Vagina (tissue), 2 donors: ENCODE results near the gene NCAPD2. TPM values are rescaled to one million over a fixed set of nuclear protein-coding genes. Genes with fewer than 3 reads are reported as not detected.
"Not testable (repeated sequence)": the region's sequence is repeated elsewhere in the genome, so short reads cannot be mapped to it uniquely, and the experiment has no call there.

Experiments used
- DNase-seq, 2 donors: peaks; one replicate each; pipeline ENCODE4 v3.0.0-alpha.2; 2017; ENCODE audit errors: extremely low spot score in 2 of 2
- H3K27ac ChIP-seq: fragments of 200-600 bp; sonication (generic); one replicate; pipeline ENCODE4 v1.5.1; 2019
- H3K27me3 ChIP-seq: fragments of 200-600 bp; sonication (generic); one replicate; pipeline ENCODE4 v1.5.1; 2019
- H3K36me3 ChIP-seq, 2 donors: fragments of 200-600 bp; sonication (generic); one replicate each; pipeline ENCODE4 v1.5.1; 2017 to 2019
- H3K4me1 ChIP-seq: fragments of 200-600 bp; sonication (generic); one replicate; pipeline ENCODE4 v1.5.1; 2019
- H3K4me3 ChIP-seq, 2 donors: fragments of 200-600 bp; sonication (generic); 1 replicate in 1 of 2; 2 replicates in 1 of 2; pipeline ENCODE4 v1.5.1; 2016 to 2019
- H3K9me3 ChIP-seq: fragments of 200-600 bp; sonication (generic); one replicate; pipeline ENCODE4 v1.5.1; 2019
- POLR2A ChIP-seq, 2 donors: fragments of 450-650 bp; IDR thresholded peaks; one replicate each; pipeline ENCODE4 v1.6.1; 2017; ENCODE audit warnings: antibody characterized with exemption in 2 of 2, mild to moderate bottlenecking in 2 of 2, moderate library complexity in 2 of 2
- POLR2AphosphoS5 ChIP-seq, 2 donors: sonication (generic); formaldehyde crosslinking; IDR thresholded peaks; one replicate each; pipeline ENCODE4 v1.9.0; 2017; ENCODE audit warnings: antibody characterized with exemption in 2 of 2, mild to moderate bottlenecking in 2 of 2, low read depth in 1 of 2; ENCODE audit not compliant: insufficient read depth in 1 of 2
- intact Hi-C: fragments of 100-400 bp; cut with DNase I; formaldehyde crosslinking; loops from one replicate; pipeline ENCODE4 v1.15.1; 2023
- total RNA-seq: library from RNA; depleted of rRNA; stranded (reverse); fragments of >200 nt; gene quantifications from one replicate; pipeline ENCODE4 v1.2.3, GENCODE V29; 2016
- TF ChIP-seq, protein P1 (sequence below), 3 experiments: fragments of 450-650 bp in 2 of 3; fragments of 200-600 bp in 1 of 3; sonication (generic) in 1 of 3; IDR thresholded peaks; one replicate each; pipeline ENCODE4 v1.5.1; 2017 to 2019; ENCODE audit warnings: antibody characterized with exemption in 3 of 3, mild to moderate bottlenecking in 2 of 3, moderate library complexity in 2 of 3

NCAPD2 gene
- total RNA-seq, 1 donor from 2014 or later, result 25.5 TPM

DNA sequence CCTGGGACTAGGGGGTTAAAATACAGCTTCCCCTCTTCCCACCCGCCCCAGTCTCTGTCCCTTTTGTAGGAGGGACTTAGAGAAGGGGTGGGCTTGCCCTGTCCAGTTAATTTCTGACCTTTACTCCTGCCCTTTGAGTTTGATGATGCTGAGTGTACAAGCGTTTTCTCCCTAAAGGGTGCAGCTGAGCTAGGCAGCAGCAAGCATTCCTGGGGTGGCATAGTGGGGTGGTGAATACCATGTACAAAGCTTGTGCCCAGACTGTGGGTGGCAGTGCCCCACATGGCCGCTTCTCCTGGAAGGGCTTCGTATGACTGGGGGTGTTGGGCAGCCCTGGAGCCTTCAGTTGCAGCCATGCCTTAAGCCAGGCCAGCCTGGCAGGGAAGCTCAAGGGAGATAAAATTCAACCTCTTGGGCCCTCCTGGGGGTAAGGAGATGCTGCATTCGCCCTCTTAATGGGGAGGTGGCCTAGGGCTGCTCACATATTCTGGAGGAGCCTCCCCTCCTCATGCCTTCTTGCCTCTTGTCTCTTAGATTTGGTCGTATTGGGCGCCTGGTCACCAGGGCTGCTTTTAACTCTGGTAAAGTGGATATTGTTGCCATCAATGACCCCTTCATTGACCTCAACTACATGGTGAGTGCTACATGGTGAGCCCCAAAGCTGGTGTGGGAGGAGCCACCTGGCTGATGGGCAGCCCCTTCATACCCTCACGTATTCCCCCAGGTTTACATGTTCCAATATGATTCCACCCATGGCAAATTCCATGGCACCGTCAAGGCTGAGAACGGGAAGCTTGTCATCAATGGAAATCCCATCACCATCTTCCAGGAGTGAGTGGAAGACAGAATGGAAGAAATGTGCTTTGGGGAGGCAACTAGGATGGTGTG, 42.3 kb downstream of the NCAPD2 start:
- no peaks in the 10 kb centered on the region for H3K27me3 ChIP-seq
- peaks cover 0 to 35% of the 10 kb centered on the region in 2 donors for H3K36me3 ChIP-seq
- H3K4me1 ChIP-seq, result peaks cover 68% of the 10 kb centered on the region
- TF ChIP-seq POLR2AphosphoS5 (IDR thresholded peaks at IDR 0.05; ENCODE audit: insufficient read depth in 1 of 2, low read depth in 1 of 2), result no peak
- no peak for TF ChIP-seq POLR2A (IDR thresholded peaks at IDR 0.05)
- TF ChIP-seq, protein P1, sequence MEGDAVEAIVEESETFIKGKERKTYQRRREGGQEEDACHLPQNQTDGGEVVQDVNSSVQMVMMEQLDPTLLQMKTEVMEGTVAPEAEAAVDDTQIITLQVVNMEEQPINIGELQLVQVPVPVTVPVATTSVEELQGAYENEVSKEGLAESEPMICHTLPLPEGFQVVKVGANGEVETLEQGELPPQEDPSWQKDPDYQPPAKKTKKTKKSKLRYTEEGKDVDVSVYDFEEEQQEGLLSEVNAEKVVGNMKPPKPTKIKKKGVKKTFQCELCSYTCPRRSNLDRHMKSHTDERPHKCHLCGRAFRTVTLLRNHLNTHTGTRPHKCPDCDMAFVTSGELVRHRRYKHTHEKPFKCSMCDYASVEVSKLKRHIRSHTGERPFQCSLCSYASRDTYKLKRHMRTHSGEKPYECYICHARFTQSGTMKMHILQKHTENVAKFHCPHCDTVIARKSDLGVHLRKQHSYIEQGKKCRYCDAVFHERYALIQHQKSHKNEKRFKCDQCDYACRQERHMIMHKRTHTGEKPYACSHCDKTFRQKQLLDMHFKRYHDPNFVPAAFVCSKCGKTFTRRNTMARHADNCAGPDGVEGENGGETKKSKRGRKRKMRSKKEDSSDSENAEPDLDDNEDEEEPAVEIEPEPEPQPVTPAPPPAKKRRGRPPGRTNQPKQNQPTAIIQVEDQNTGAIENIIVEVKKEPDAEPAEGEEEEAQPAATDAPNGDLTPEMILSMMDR (IDR thresholded peaks at IDR 0.05), result no peak
- no peaks in the 10 kb centered on the region for H3K9me3 ChIP-seq
- intact Hi-C loops, result loop anchor here (5.0 kb wide), 1 partner anchor 114 kb away; no protein-coding TSS in a partner anchor
- peak overlapping the region; percentile 65 to 96 for H3K4me3 ChIP-seq
- no peak for DNase-seq
- H3K27ac ChIP-seq, result peak overlapping the region; percentile 87

DNA sequence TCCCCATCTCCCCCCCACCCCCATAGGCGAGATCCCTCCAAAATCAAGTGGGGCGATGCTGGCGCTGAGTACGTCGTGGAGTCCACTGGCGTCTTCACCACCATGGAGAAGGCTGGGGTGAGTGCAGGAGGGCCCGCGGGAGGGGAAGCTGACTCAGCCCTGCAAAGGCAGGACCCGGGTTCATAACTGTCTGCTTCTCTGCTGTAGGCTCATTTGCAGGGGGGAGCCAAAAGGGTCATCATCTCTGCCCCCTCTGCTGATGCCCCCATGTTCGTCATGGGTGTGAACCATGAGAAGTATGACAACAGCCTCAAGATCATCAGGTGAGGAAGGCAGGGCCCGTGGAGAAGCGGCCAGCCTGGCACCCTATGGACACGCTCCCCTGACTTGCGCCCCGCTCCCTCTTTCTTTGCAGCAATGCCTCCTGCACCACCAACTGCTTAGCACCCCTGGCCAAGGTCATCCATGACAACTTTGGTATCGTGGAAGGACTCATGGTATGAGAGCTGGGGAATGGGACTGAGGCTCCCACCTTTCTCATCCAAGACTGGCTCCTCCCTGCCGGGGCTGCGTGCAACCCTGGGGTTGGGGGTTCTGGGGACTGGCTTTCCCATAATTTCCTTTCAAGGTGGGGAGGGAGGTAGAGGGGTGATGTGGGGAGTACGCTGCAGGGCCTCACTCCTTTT, 43.1 kb downstream of the NCAPD2 start:
- no peaks in the 10 kb centered on the region for H3K9me3 ChIP-seq
- DNase-seq, result no peak
- H3K27ac ChIP-seq, result peak overlapping the region; percentile 87
- peaks cover 69% of the 10 kb centered on the region for H3K4me1 ChIP-seq
- peaks cover 0 to 32% of the 10 kb centered on the region in 2 donors for H3K36me3 ChIP-seq
- intact Hi-C loops, result loop anchor here (5.0 kb wide), 1 partner anchor 115 kb away; no protein-coding TSS in a partner anchor
- no peak overlapping the region for H3K4me3 ChIP-seq
- no peaks in the 10 kb centered on the region for H3K27me3 ChIP-seq
- TF ChIP-seq POLR2AphosphoS5 (IDR thresholded peaks at IDR 0.05; ENCODE audit: insufficient read depth in 1 of 2, low read depth in 1 of 2) (no peak), POLR2A (IDR thresholded peaks at IDR 0.05) (no peak)
- TF ChIP-seq, protein P1 (IDR thresholded peaks at IDR 0.05), result no peak

DNA sequence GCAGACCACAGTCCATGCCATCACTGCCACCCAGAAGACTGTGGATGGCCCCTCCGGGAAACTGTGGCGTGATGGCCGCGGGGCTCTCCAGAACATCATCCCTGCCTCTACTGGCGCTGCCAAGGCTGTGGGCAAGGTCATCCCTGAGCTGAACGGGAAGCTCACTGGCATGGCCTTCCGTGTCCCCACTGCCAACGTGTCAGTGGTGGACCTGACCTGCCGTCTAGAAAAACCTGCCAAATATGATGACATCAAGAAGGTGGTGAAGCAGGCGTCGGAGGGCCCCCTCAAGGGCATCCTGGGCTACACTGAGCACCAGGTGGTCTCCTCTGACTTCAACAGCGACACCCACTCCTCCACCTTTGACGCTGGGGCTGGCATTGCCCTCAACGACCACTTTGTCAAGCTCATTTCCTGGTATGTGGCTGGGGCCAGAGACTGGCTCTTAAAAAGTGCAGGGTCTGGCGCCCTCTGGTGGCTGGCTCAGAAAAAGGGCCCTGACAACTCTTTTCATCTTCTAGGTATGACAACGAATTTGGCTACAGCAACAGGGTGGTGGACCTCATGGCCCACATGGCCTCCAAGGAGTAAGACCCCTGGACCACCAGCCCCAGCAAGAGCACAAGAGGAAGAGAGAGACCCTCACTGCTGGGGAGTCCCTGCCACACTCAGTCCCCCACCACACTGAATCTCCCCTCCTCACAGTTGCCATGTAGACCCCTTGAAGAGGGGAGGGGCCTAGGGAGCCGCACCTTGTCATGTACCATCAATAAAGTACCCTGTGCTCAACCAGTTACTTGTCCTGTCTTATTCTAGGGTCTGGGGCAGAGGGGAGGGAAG, 43.9 kb downstream of the NCAPD2 start:
- intact Hi-C loops, result loop anchor here (5.0 kb wide), 1 partner anchor 115 kb away; no protein-coding TSS in a partner anchor
- not testable (repeated sequence) for H3K9me3 ChIP-seq, H3K27me3 ChIP-seq, H3K4me3 ChIP-seq, DNase-seq
- peak in 1 of 2 donors; percentile 41 for TF ChIP-seq POLR2AphosphoS5 (IDR thresholded peaks at IDR 0.05; ENCODE audit: insufficient read depth in 1 of 2, low read depth in 1 of 2)
- TF ChIP-seq, protein P1 (IDR thresholded peaks at IDR 0.05), result peak; percentile 66 to 82 (median 77)
- peak overlapping the region; percentile 54 for H3K27ac ChIP-seq
- H3K36me3 ChIP-seq, result peaks cover 0 to 32% of the 10 kb centered on the region in 2 donors
- H3K4me1 ChIP-seq, result peaks cover 61% of the 10 kb centered on the region

DNA sequence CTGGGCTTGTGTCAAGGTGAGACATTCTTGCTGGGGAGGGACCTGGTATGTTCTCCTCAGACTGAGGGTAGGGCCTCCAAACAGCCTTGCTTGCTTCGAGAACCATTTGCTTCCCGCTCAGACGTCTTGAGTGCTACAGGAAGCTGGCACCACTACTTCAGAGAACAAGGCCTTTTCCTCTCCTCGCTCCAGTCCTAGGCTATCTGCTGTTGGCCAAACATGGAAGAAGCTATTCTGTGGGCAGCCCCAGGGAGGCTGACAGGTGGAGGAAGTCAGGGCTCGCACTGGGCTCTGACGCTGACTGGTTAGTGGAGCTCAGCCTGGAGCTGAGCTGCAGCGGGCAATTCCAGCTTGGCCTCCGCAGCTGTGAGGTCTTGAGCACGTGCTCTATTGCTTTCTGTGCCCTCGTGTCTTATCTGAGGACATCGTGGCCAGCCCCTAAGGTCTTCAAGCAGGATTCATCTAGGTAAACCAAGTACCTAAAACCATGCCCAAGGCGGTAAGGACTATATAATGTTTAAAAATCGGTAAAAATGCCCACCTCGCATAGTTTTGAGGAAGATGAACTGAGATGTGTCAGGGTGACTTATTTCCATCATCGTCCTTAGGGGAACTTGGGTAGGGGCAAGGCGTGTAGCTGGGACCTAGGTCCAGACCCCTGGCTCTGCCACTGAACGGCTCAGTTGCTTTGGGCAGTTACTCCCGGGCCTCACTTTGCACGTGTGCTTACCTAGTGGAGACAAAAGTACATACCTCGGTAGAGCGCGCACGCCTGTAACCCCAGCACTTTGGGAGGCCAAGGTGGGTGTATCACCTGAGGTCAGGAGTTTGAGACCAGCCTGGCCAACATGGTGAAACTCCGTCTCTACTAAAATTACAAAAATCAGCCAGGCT, 44.8 kb downstream of the NCAPD2 start:
- Histone ChIP-seq H3K27ac (peak overlapping the region; percentile 54), H3K27me3 (no peaks in the 10 kb centered on the region), H3K4me1 (peaks cover 52% of the 10 kb centered on the region), H3K36me3 (peaks cover 0 to 32% of the 10 kb centered on the region in 2 donors), H3K9me3 (no peaks in the 10 kb centered on the region), H3K4me3 (no peak overlapping the region)
- DNase-seq, result no peak
- TF ChIP-seq POLR2A (IDR thresholded peaks at IDR 0.05), result no peak
- TF ChIP-seq, protein P1 (IDR thresholded peaks at IDR 0.05), result no peak
- TF ChIP-seq POLR2AphosphoS5 (IDR thresholded peaks at IDR 0.05; ENCODE audit: insufficient read depth in 1 of 2, low read depth in 1 of 2), result no peak
- intact Hi-C loops, result loop anchor here (5.0 kb wide), 1 partner anchor 116 kb away; no protein-coding TSS in a partner anchor
